ENCODE results near the gene SPAG9.

DNA sequence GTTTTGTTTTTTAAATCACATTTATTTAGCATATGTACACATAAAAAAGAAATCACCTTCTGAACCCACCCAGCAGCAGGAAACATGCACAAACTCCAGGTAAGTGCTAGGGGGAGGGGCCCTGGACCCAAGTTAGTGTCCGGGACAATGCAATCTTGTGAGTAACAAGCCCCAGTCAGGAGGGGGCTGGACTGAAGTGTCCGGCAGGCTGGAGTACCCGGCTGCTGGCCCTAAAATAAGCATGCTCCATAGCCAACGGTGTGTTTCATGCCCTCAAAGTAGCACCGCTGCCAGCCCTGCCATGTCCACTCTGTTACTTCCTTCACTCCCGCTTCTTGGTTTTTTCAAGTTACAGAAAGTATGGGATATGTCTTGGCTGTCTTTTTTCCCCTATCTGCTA lies 102.1 kb downstream of the SPAG9 start:
- TF ChIP-seq POLR2AphosphoS5 (IDR thresholded peaks at IDR 0.05) (no peak), POLR2A (IDR thresholded peaks at IDR 0.05) (no peak)

All from breast epithelium (tissue), 3 donors.